H1 (cell line): ENCODE measurements around the gene VWA3B. TPM values are rescaled to one million over a fixed set of nuclear protein-coding genes. Genes with fewer than 3 reads are reported as not detected.

Source experiments
- ASH2L ChIP-seq: fragments of 200-600, 300-600 bp; sonication (generic); IDR thresholded peaks from one replicate; pipeline ENCODE4 v1.7.1; 2017; ENCODE audit warnings: low read length
- CBX5 ChIP-seq: fragments of 300-800, 300-1000 bp; sonication (generic); IDR thresholded peaks from 2 replicates; pipeline ENCODE4 v1.7.1; 2016; ENCODE audit warnings: antibody characterized with exemption, low read length, low read depth
- CHD1 ChIP-seq: IDR thresholded peaks from 2 replicates; pipeline ENCODE4 v1.6.1; 2012; ENCODE audit warnings: low read depth, low read length, improper control_type of control experiment
- EZH2 ChIP-seq: fragments of 200-600 bp; sonication (generic); IDR thresholded peaks from 2 replicates; pipeline ENCODE4 v1.7.1; 2012; ENCODE audit warnings: low read depth, mild to moderate bottlenecking, moderate library complexity, low read length, inconsistent platforms; ENCODE audit not compliant: severe bottlenecking
- KDM5A ChIP-seq: fragments of 200-600 bp; IDR thresholded peaks from 2 replicates; pipeline ENCODE4 v1.7.1; 2012; ENCODE audit warnings: mild to moderate bottlenecking, low read length, inconsistent platforms, mixed read lengths
- NANOG ChIP-seq: IDR thresholded peaks from 2 replicates; pipeline ENCODE4 v1.6.1; 2011; ENCODE audit warnings: low read length, low read depth, mild to moderate bottlenecking, inconsistent platforms; ENCODE audit not compliant: insufficient read depth, poor library complexity, severe bottlenecking
- POU5F1 ChIP-seq: IDR thresholded peaks from 2 replicates; pipeline ENCODE4 v1.6.1; 2011; ENCODE audit warnings: low read depth, mild to moderate bottlenecking, low read length, moderate library complexity
- RNF2 ChIP-seq: fragments of 200-900, 300-1000 bp; sonication (generic); IDR thresholded peaks from 2 replicates; pipeline ENCODE4 v1.7.1; 2016; ENCODE audit warnings: borderline replicate concordance, low read depth, mild to moderate bottlenecking, antibody characterized with exemption, low read length; ENCODE audit not compliant: poor library complexity, severe bottlenecking; ENCODE audit errors: missing control alignments
- SIRT6 ChIP-seq: IDR thresholded peaks from one replicate; pipeline ENCODE4 v1.7.1; 2012; ENCODE audit warnings: low read length, inconsistent platforms
- polyA plus RNA-seq, 7 experiments: library from polyadenylated mRNA; depleted of rRNA in 3 of 7; stranded (reverse) in 5 of 7; unstranded in 2 of 7; fragments of >200 nt in 5 of 7; fragments of 200-250 nt in 2 of 7; gene quantifications; 1 replicate in 5 of 7; 2 replicates in 1 of 7; 4 replicates in 1 of 7; pipeline versions ENCODE4 v1.2.1 to v1.2.3, GENCODE V29; 2011 to 2013; ENCODE audit warnings: missing spikeins in 2 of 7, mixed read lengths in 2 of 7
- total RNA-seq: library from RNA; stranded (reverse); fragmentation: NEBNext Ultra II Directional; extraction: Animal tissue kit (Norgen Biotek cat#: 25700); gene quantifications from 2 replicates; pipeline ENCODE4 v1.2.1, GENCODE V29; 2021
- TF ChIP-seq, protein P1 (sequence below): fragments of 300-600 bp; sonication (generic); IDR thresholded peaks from 2 replicates; pipeline ENCODE4 v1.7.1; 2012; ENCODE audit warnings: low read length, moderate library complexity, mild to moderate bottlenecking, inconsistent platforms; ENCODE audit not compliant: insufficient replicate concordance
- TF ChIP-seq, protein P2 (sequence below): IDR thresholded peaks from 2 replicates; pipeline ENCODE4 v1.6.1; 2011; ENCODE audit warnings: low read length, improper control_type of control experiment

VWA3B gene
- total and polyA plus RNA-seq, 2 of the 8 experiments (the other 6 are each of a cell fraction or from before 2014, with no cell fraction given), result not detected

DNA sequence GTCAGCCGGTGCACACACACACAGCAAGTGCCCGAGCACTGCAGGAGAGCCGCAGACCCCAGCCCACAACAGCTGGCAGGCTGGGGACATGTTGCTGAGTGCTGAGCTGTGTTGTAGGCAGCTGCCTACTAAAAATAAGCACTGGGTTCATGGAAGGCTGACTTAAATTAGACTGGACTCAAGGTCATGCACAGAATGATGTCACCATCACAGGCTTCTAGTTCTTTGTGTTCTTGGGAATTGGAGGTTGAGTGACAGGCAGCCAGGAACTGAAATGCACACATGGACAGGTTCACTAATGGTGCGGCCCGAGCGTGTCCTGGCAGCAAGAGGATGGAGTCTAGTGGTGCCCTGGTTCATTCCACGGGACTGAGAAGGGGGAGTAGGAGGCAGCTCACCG is 71.3 kb downstream of the VWA3B start (continued):
- TF ChIP-seq, protein P1, sequence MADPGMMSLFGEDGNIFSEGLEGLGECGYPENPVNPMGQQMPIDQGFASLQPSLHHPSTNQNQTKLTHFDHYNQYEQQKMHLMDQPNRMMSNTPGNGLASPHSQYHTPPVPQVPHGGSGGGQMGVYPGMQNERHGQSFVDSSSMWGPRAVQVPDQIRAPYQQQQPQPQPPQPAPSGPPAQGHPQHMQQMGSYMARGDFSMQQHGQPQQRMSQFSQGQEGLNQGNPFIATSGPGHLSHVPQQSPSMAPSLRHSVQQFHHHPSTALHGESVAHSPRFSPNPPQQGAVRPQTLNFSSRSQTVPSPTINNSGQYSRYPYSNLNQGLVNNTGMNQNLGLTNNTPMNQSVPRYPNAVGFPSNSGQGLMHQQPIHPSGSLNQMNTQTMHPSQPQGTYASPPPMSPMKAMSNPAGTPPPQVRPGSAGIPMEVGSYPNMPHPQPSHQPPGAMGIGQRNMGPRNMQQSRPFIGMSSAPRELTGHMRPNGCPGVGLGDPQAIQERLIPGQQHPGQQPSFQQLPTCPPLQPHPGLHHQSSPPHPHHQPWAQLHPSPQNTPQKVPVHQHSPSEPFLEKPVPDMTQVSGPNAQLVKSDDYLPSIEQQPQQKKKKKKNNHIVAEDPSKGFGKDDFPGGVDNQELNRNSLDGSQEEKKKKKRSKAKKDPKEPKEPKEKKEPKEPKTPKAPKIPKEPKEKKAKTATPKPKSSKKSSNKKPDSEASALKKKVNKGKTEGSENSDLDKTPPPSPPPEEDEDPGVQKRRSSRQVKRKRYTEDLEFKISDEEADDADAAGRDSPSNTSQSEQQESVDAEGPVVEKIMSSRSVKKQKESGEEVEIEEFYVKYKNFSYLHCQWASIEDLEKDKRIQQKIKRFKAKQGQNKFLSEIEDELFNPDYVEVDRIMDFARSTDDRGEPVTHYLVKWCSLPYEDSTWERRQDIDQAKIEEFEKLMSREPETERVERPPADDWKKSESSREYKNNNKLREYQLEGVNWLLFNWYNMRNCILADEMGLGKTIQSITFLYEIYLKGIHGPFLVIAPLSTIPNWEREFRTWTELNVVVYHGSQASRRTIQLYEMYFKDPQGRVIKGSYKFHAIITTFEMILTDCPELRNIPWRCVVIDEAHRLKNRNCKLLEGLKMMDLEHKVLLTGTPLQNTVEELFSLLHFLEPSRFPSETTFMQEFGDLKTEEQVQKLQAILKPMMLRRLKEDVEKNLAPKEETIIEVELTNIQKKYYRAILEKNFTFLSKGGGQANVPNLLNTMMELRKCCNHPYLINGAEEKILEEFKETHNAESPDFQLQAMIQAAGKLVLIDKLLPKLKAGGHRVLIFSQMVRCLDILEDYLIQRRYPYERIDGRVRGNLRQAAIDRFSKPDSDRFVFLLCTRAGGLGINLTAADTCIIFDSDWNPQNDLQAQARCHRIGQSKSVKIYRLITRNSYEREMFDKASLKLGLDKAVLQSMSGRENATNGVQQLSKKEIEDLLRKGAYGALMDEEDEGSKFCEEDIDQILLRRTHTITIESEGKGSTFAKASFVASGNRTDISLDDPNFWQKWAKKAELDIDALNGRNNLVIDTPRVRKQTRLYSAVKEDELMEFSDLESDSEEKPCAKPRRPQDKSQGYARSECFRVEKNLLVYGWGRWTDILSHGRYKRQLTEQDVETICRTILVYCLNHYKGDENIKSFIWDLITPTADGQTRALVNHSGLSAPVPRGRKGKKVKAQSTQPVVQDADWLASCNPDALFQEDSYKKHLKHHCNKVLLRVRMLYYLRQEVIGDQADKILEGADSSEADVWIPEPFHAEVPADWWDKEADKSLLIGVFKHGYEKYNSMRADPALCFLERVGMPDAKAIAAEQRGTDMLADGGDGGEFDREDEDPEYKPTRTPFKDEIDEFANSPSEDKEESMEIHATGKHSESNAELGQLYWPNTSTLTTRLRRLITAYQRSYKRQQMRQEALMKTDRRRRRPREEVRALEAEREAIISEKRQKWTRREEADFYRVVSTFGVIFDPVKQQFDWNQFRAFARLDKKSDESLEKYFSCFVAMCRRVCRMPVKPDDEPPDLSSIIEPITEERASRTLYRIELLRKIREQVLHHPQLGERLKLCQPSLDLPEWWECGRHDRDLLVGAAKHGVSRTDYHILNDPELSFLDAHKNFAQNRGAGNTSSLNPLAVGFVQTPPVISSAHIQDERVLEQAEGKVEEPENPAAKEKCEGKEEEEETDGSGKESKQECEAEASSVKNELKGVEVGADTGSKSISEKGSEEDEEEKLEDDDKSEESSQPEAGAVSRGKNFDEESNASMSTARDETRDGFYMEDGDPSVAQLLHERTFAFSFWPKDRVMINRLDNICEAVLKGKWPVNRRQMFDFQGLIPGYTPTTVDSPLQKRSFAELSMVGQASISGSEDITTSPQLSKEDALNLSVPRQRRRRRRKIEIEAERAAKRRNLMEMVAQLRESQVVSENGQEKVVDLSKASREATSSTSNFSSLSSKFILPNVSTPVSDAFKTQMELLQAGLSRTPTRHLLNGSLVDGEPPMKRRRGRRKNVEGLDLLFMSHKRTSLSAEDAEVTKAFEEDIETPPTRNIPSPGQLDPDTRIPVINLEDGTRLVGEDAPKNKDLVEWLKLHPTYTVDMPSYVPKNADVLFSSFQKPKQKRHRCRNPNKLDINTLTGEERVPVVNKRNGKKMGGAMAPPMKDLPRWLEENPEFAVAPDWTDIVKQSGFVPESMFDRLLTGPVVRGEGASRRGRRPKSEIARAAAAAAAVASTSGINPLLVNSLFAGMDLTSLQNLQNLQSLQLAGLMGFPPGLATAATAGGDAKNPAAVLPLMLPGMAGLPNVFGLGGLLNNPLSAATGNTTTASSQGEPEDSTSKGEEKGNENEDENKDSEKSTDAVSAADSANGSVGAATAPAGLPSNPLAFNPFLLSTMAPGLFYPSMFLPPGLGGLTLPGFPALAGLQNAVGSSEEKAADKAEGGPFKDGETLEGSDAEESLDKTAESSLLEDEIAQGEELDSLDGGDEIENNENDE, result no peak
- TF ChIP-seq EZH2 (no peak), ASH2L (no peak), POU5F1 (no peak), NANOG (no peak), SIRT6 (no peak), CBX5 (no peak), CHD1 (no peak), RNF2 (no peak), KDM5A (no peak)
- TF ChIP-seq, protein P2, sequence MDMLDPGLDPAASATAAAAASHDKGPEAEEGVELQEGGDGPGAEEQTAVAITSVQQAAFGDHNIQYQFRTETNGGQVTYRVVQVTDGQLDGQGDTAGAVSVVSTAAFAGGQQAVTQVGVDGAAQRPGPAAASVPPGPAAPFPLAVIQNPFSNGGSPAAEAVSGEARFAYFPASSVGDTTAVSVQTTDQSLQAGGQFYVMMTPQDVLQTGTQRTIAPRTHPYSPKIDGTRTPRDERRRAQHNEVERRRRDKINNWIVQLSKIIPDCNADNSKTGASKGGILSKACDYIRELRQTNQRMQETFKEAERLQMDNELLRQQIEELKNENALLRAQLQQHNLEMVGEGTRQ, result no peak
